Measurements from ENCODE around the gene NFAT5. TPM values are rescaled to one million over a fixed set of nuclear protein-coding genes. Genes with fewer than 3 reads are reported as not detected.

Gene NFAT5
- total and polyA plus RNA-seq, 8 donors: 1.2 to 57.2 (median 21.5) TPM

- H3K4me1 ChIP-seq: peaks cover 0 to 30% (median 14%) of the 10 kb centered on the region in 4 donors
- peaks cover 0 to 11% (median 5%) of the 10 kb centered on the region in 4 donors for H3K36me3 ChIP-seq
- TF ChIP-seq, protein P1, sequence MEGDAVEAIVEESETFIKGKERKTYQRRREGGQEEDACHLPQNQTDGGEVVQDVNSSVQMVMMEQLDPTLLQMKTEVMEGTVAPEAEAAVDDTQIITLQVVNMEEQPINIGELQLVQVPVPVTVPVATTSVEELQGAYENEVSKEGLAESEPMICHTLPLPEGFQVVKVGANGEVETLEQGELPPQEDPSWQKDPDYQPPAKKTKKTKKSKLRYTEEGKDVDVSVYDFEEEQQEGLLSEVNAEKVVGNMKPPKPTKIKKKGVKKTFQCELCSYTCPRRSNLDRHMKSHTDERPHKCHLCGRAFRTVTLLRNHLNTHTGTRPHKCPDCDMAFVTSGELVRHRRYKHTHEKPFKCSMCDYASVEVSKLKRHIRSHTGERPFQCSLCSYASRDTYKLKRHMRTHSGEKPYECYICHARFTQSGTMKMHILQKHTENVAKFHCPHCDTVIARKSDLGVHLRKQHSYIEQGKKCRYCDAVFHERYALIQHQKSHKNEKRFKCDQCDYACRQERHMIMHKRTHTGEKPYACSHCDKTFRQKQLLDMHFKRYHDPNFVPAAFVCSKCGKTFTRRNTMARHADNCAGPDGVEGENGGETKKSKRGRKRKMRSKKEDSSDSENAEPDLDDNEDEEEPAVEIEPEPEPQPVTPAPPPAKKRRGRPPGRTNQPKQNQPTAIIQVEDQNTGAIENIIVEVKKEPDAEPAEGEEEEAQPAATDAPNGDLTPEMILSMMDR (IDR thresholded peaks at IDR 0.05): no peak
- no peak for TF ChIP-seq EP300 (IDR thresholded peaks at IDR 0.05)
- no peak for TF ChIP-seq POLR2AphosphoS5 (IDR thresholded peaks at IDR 0.05)
- no peak for TF ChIP-seq POLR2A (IDR thresholded peaks at IDR 0.05)
- no peak for DNase-seq
- no peak overlapping the region for H3K4me3 ChIP-seq
- H3K27me3 ChIP-seq: no peaks in the 10 kb centered on the region
- no peak overlapping the region for H3K27ac ChIP-seq
- intact Hi-C loops (cut with DNase I; ENCODE audit: low total_unique reads): no loop called here
- H3K9me3 ChIP-seq: no peaks in the 10 kb centered on the region
Observed at GRCh38 chr16:69606985-69607384, 41.2 kb downstream of the NFAT5 start.

DNA sequence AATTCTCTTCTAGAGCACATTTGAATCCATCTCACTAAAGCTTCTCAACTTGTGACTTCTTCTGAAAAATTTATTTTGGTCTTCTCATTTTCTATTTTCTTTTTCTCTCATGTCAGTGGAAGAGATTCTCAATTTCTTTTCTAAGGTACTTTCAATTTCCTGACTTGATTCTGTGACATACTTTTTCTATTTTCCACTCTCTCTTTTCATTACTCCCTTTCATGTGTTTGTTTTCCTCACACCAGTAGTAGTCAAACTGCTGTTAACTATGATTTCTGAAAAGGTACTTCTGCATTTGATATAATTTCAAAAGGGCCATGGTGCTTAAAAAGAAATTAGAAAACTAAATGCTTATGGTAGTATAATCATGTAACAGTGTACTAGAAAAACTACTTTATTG is 41.9 kb downstream of the NFAT5 start:
- Histone ChIP-seq H3K27ac (no peak overlapping the region), H3K4me3 (no peak overlapping the region), H3K27me3 (no peaks in the 10 kb centered on the region), H3K9me3 (no peaks in the 10 kb centered on the region), H3K36me3 (peaks cover 0 to 11% (median 5%) of the 10 kb centered on the region in 4 donors), H3K4me1 (peaks cover 0 to 34% (median 17%) of the 10 kb centered on the region in 4 donors)
- no peak for DNase-seq
- intact Hi-C loops (cut with DNase I; ENCODE audit: low total_unique reads): no loop called here
- TF ChIP-seq POLR2AphosphoS5 (IDR thresholded peaks at IDR 0.05): no peak
- TF ChIP-seq, protein P1 (IDR thresholded peaks at IDR 0.05): no peak
- TF ChIP-seq EP300 (IDR thresholded peaks at IDR 0.05): no peak
- TF ChIP-seq POLR2A (IDR thresholded peaks at IDR 0.05): no peak

DNA sequence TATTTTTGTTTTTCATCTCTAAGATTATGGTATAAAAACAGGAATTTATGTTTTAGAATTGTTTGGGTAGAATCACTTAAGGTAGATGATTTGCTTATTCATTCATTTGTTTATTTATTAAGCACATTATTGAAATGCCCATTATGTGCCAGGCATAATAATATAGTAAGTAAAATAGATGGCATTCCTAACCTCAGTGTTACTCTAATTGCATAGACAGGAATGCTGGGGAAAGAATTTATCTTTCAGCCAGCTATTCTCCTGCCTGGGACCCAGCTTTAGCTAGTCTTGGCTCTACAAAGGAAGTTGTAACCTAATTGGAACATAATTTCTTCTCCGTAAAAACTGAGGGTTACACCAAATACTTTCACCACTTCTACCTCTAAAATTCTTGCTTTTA is 44.6 kb downstream of the NFAT5 start:
- Histone ChIP-seq H3K27me3 (no peaks in the 10 kb centered on the region), H3K27ac (no peak overlapping the region), H3K4me3 (no peak overlapping the region), H3K4me1 (peaks cover 0 to 57% (median 35%) of the 10 kb centered on the region in 4 donors), H3K36me3 (peaks cover 0 to 11% (median 5%) of the 10 kb centered on the region in 4 donors), H3K9me3 (no peaks in the 10 kb centered on the region)
- intact Hi-C loops (cut with DNase I; ENCODE audit: low total_unique reads): no loop called here
- WGBS, 5 donors: 61 to 79% (median 67%) methylated on average over 1 of the region's 1 CpG
- no peak for TF ChIP-seq EP300 (IDR thresholded peaks at IDR 0.05)
- TF ChIP-seq, protein P1 (IDR thresholded peaks at IDR 0.05): no peak
- no peak for TF ChIP-seq POLR2AphosphoS5 (IDR thresholded peaks at IDR 0.05)
- TF ChIP-seq POLR2A (IDR thresholded peaks at IDR 0.05): no peak
- no peak for DNase-seq

DNA sequence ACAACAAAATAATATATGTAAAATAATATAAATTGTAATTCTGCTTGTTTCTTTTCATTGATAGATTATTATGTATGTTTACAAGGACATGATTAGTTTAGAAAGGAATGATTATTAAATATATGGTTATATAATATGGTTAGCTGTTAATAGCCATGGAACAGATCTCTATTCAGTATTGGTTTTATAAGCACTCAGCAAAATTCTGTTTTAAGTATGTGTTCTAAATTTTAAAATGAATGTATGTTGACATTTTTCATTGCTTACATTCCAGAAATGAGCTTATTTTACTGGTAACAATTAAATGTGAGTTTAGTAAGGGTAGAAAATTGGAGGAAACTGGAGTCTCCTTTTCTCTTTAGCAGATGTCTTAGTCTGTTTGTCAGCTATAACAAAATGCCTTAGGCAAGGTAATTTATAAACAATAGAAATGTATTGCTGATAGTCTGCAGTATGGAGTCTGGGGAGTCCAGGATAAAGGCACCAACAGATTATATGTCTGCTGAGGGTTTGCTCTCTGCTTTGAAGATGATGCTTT is 45.4 kb downstream of the NFAT5 start:
- TF ChIP-seq, protein P1 (IDR thresholded peaks at IDR 0.05): no peak
- no peak for TF ChIP-seq POLR2AphosphoS5 (IDR thresholded peaks at IDR 0.05)
- TF ChIP-seq POLR2A (IDR thresholded peaks at IDR 0.05): no peak
- no peak for TF ChIP-seq EP300 (IDR thresholded peaks at IDR 0.05)
- Histone ChIP-seq H3K36me3 (peaks cover 0 to 11% (median 5%) of the 10 kb centered on the region in 4 donors), H3K4me1 (peaks cover 0 to 57% (median 35%) of the 10 kb centered on the region in 4 donors), H3K4me3 (no peak overlapping the region), H3K27ac (no peak overlapping the region), H3K27me3 (no peaks in the 10 kb centered on the region), H3K9me3 (no peaks in the 10 kb centered on the region)
- DNase-seq: no peak
- intact Hi-C loops (cut with DNase I; ENCODE audit: low total_unique reads): no loop called here
